Measurements from ENCODE around the gene ABHD11.

DNA sequence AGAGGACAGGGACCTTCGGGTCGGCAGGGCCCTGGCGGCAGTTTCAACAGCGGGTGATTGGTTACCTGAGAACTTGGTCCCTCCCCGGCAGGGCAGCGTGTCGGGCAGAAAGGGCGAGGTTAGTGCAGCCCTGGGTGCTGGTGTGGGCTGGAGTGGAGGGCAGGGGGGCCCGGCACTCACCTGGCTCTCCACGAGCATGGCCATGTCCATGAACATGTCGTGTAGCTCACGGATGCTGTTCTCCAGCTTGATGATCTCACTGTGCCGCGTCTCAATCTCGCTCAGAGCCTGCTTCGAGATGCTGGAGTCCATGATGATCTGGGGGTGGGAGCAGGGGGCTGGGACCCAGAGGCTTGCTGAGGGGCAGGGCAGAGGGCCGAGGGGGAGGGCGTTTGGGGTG lies 35.9 kb downstream of the ABHD11 start:
- TF ChIP-seq, protein P1, sequence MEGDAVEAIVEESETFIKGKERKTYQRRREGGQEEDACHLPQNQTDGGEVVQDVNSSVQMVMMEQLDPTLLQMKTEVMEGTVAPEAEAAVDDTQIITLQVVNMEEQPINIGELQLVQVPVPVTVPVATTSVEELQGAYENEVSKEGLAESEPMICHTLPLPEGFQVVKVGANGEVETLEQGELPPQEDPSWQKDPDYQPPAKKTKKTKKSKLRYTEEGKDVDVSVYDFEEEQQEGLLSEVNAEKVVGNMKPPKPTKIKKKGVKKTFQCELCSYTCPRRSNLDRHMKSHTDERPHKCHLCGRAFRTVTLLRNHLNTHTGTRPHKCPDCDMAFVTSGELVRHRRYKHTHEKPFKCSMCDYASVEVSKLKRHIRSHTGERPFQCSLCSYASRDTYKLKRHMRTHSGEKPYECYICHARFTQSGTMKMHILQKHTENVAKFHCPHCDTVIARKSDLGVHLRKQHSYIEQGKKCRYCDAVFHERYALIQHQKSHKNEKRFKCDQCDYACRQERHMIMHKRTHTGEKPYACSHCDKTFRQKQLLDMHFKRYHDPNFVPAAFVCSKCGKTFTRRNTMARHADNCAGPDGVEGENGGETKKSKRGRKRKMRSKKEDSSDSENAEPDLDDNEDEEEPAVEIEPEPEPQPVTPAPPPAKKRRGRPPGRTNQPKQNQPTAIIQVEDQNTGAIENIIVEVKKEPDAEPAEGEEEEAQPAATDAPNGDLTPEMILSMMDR (optimal IDR thresholded peaks at IDR 0.05 in 1 of 3, IDR thresholded peaks at IDR 0.05 in 1 of 3, conservative IDR thresholded peaks at IDR 0.05 in 1 of 3; ENCODE audit: extremely low read depth in 1 of 3, insufficient read depth in 2 of 3, low read length in 3 of 3), result no peak
- TF ChIP-seq EZH2 (IDR thresholded peaks at IDR 0.05; ENCODE audit: low read length), result no peak
